ENCODE data around the gene RFXAP.

GRCh38 chr13:36795463-36795862 is 23.6 kb upstream of the RFXAP start:
- TF ChIP-seq YY1 (IDR thresholded peaks at IDR 0.05) (no peak), RAD21 (IDR thresholded peaks at IDR 0.05) (no peak), GABPA (IDR thresholded peaks at IDR 0.05 in 1 of 2, conservative IDR thresholded peaks at IDR 0.05 in 1 of 2) (no peak), CTCF (IDR thresholded peaks at IDR 0.05; ENCODE audit: low read depth, low read length, missing input control) (no peak), SP1 (IDR thresholded peaks at IDR 0.05) (no peak), JUND (IDR thresholded peaks at IDR 0.05) (no peak), NR2F2 (IDR thresholded peaks at IDR 0.05) (no peak), REST (IDR thresholded peaks at IDR 0.05) (no peak), ZBTB33 (IDR thresholded peaks at IDR 0.05) (no peak), EGR1 (IDR thresholded peaks at IDR 0.05; ENCODE audit: low read depth in 2 of 2) (no peak), TAF1 (conservative IDR thresholded peaks at IDR 0.05) (no peak), HNF4G (IDR thresholded peaks at IDR 0.05) (no peak), MAX (IDR thresholded peaks at IDR 0.05) (no peak)

Data from liver (tissue), 3 donors.